ENCODE measurements around the gene HADH.
"Not testable (repeated sequence)": the region's sequence is repeated elsewhere in the genome, so short reads cannot be mapped to it uniquely, and the experiment has no call there.

The HADH gene

GRCh38 chr4:107989537-107990386, at the start of gene HADH:
Gene HADH, plus strand, starts transcription at chr4:107989889. Its CDS starts 44 bp downstream, at chr4:107989933.
- DNase-seq = peak; percentile 89

- no peak for DNase-seq
Measured at GRCh38 chr4:107945809-107946208, 43.9 kb upstream of the HADH start.

- DNase-seq = no peak
Measured at GRCh38 chr4:107950746-107951540, 38.7 kb upstream of the HADH start.

- no peak for DNase-seq
Measured at GRCh38 chr4:107951551-107951950, 38.1 kb upstream of the HADH start.

GRCh38 chr4:107956011-107956410, 33.7 kb upstream of the HADH start:
- no peak for DNase-seq

- no peak for DNase-seq
Measured at GRCh38 chr4:107966903-107967302, 22.8 kb upstream of the HADH start.

GRCh38 chr4:107967519-107967918, 22.2 kb upstream of the HADH start:
- not testable (repeated sequence) for DNase-seq

GRCh38 chr4:107967921-107968320, 21.8 kb upstream of the HADH start:
- DNase-seq = not testable (repeated sequence)

- no peak for DNase-seq
Measured at GRCh38 chr4:107970063-107970798, 19.5 kb upstream of the HADH start.

- DNase-seq = no peak
Measured at GRCh38 chr4:107972605-107973004, 17.1 kb upstream of the HADH start.

- DNase-seq = no peak
Measured at GRCh38 chr4:107974523-107974922, 15.2 kb upstream of the HADH start.

- DNase-seq = no peak
Measured at GRCh38 chr4:107977482-107977881, 12.2 kb upstream of the HADH start.

GRCh38 chr4:107977966-107978705, 11.6 kb upstream of the HADH start:
- DNase-seq = no peak

- DNase-seq = no peak
Measured at GRCh38 chr4:107978716-107979451, 10.8 kb upstream of the HADH start.

GRCh38 chr4:107987916-107988762, 1.6 kb upstream of the HADH start:
- no peak for DNase-seq

- no peak for DNase-seq
Measured at GRCh38 chr4:107988763-107989035, 990 bp upstream of the HADH start.

- DNase-seq = no peak
Measured at GRCh38 chr4:107989162-107989536, 540 bp upstream of the HADH start.

GRCh38 chr4:107991945-107992630, 2.4 kb downstream of the HADH start:
- no peak for DNase-seq

- no peak for DNase-seq
Measured at GRCh38 chr4:107993969-107994368, 4.3 kb downstream of the HADH start.

- DNase-seq = no peak
Measured at GRCh38 chr4:107994894-107995293, 5.2 kb downstream of the HADH start.
